Colonic mucosa (tissue), 4 donors: Measurements from ENCODE around the gene HES3. TPM values are rescaled to one million over a fixed set of nuclear protein-coding genes. Genes with fewer than 3 reads are reported as not detected.

Experiments used
- DNase-seq: peaks from one replicate; pipeline ENCODE4 v3.0.0-alpha.2; 2020
- H3K27ac ChIP-seq: fragments of 200-600 bp; one replicate; pipeline ENCODE4 v1.8.0; 2021
- H3K27me3 ChIP-seq: fragments of 200-600 bp; one replicate; pipeline ENCODE4 v1.8.0; 2021
- H3K36me3 ChIP-seq: fragments of 200-600 bp; one replicate; pipeline ENCODE4 v1.8.0; 2021
- H3K4me1 ChIP-seq: fragments of 200-600 bp; one replicate; pipeline ENCODE4 v1.8.0; 2021; ENCODE audit warnings: mild to moderate bottlenecking
- H3K4me3 ChIP-seq: fragments of 200-600 bp; one replicate; pipeline ENCODE4 v1.8.0; 2021
- H3K9ac ChIP-seq, 2 donors: one replicate each; pipeline ENCODE4 v1.7.0; 2013; ENCODE audit warnings: control low read depth in 2 of 2, low read depth in 2 of 2, low read length in 2 of 2
- H3K9me3 ChIP-seq: fragments of 200-600 bp; one replicate; pipeline ENCODE4 v1.8.0; 2021
- CTCF ChIP-seq: fragments of 200-600 bp; IDR thresholded peaks from one replicate; pipeline ENCODE4 v1.8.0; 2022; ENCODE audit warnings: antibody characterized with exemption, mild to moderate bottlenecking
- intact Hi-C: fragments of 100-400 bp; cut with DNase I; formaldehyde crosslinking; loops from one replicate; pipeline ENCODE4 v1.14.1; 2022
- total RNA-seq, 2 donors: library from RNA; stranded (reverse); fragmentation: NEBNext Ultra II Directional in 1 of 2; extraction: Animal tissue kit (Norgen Biotek cat#: 25700) in 1 of 2; gene quantifications; one replicate each; pipeline ENCODE4 v1.2.1, GENCODE V29; 2021
- donor health status: healthy.
- donor health status: DM: no; HTN: no; CAD: no.
- donor health status: DM: no; HTN: no; CAD: no.

Gene HES3
- total RNA-seq, 2 donors from 2014 or later = not detected

- no peaks in the 10 kb centered on the region for H3K9me3 ChIP-seq
- no peak overlapping the region for H3K9ac ChIP-seq
- H3K4me3 ChIP-seq = no peak overlapping the region
- no peaks in the 10 kb centered on the region for H3K36me3 ChIP-seq
- H3K27ac ChIP-seq = no peak overlapping the region
- no peaks in the 10 kb centered on the region for H3K27me3 ChIP-seq
- no peak for DNase-seq
- intact Hi-C loops = no loop called here
- no peak for TF ChIP-seq CTCF
- peaks cover 5% of the 10 kb centered on the region for H3K4me1 ChIP-seq
Measured at GRCh38 chr1:6287029-6287428, 43.0 kb downstream of the HES3 start.

- DNase-seq = no peak
- H3K9ac ChIP-seq = no peak overlapping the region
- intact Hi-C loops = no loop called here
- H3K27ac ChIP-seq = no peak overlapping the region
- H3K4me3 ChIP-seq = no peak overlapping the region
- H3K4me1 ChIP-seq = peaks cover under 1% of the 10 kb centered on the region
- no peaks in the 10 kb centered on the region for H3K36me3 ChIP-seq
- TF ChIP-seq CTCF = no peak
- H3K9me3 ChIP-seq = no peaks in the 10 kb centered on the region
- H3K27me3 ChIP-seq = no peaks in the 10 kb centered on the region
Measured at GRCh38 chr1:6287431-6287886, 43.5 kb downstream of the HES3 start.

- H3K27ac ChIP-seq = no peak overlapping the region
- intact Hi-C loops = no loop called here
- H3K4me1 ChIP-seq = no peaks in the 10 kb centered on the region
Measured at GRCh38 chr1:6288026-6288425, 44.0 kb downstream of the HES3 start.

GRCh38 chr1:6288665-6289064, 44.7 kb downstream of the HES3 start:
- no peak overlapping the region for H3K9ac ChIP-seq
- no peak for DNase-seq
- no peaks in the 10 kb centered on the region for H3K27me3 ChIP-seq
- H3K4me3 ChIP-seq = no peak overlapping the region
- no peaks in the 10 kb centered on the region for H3K36me3 ChIP-seq
- no peak overlapping the region for H3K27ac ChIP-seq
- no peaks in the 10 kb centered on the region for H3K9me3 ChIP-seq
- H3K4me1 ChIP-seq = no peaks in the 10 kb centered on the region
- intact Hi-C loops = no loop called here
- TF ChIP-seq CTCF = no peak

More at GRCh38 chr1:6288026-6288425, 44.0 kb downstream of the HES3 start:
- DNase-seq = no peak
- H3K4me3 ChIP-seq = no peak overlapping the region
- no peaks in the 10 kb centered on the region for H3K36me3 ChIP-seq
- no peaks in the 10 kb centered on the region for H3K27me3 ChIP-seq
- H3K9ac ChIP-seq = no peak overlapping the region
- H3K9me3 ChIP-seq = no peaks in the 10 kb centered on the region
- no peak for TF ChIP-seq CTCF

- Histone ChIP-seq H3K27ac (no peak overlapping the region), H3K4me1 (no peaks in the 10 kb centered on the region), H3K27me3 (no peaks in the 10 kb centered on the region), H3K36me3 (no peaks in the 10 kb centered on the region), H3K9me3 (no peaks in the 10 kb centered on the region), H3K4me3 (no peak overlapping the region), H3K9ac (no peak overlapping the region)
- TF ChIP-seq CTCF = no peak
- DNase-seq = no peak
- intact Hi-C loops = no loop called here
Measured at GRCh38 chr1:6292102-6292501, 48.1 kb downstream of the HES3 start.
